SK-N-DZ (cell line): ENCODE measurements around the gene ZBTB7C.
A peak's percentile ranks its signal among the peaks of the same experiment; 100 is the strongest.

Experiments
- DNase-seq: peaks from one replicate; pipeline ENCODE4 v3.0.0-alpha.2; 2015; ENCODE audit warnings: low spot score

ZBTB7C gene

GRCh38 chr18:48003426-48004349 is 405.5 kb downstream of the ZBTB7C start:
- no peak for DNase-seq

GRCh38 chr18:48002933-48003365 is 406.2 kb downstream of the ZBTB7C start:
- no peak for DNase-seq

GRCh38 chr18:48000701-48001100 is 408.5 kb downstream of the ZBTB7C start:
- DNase-seq, result no peak

GRCh38 chr18:47999801-48000248 is 409.4 kb downstream of the ZBTB7C start:
- DNase-seq, result no peak

- DNase-seq, result no peak
These were observed 411.8 kb downstream of the ZBTB7C start for GRCh38 chr18:47997338-47997780.

GRCh38 chr18:47996091-47996541 is 413.1 kb downstream of the ZBTB7C start:
- no peak for DNase-seq

- no peak for DNase-seq
These were observed 413.5 kb downstream of the ZBTB7C start for GRCh38 chr18:47995654-47996053.

GRCh38 chr18:47993409-47993808 is 415.8 kb downstream of the ZBTB7C start:
- no peak for DNase-seq

- no peak for DNase-seq
These were observed 416.2 kb downstream of the ZBTB7C start for GRCh38 chr18:47992976-47993375.

GRCh38 chr18:47992266-47992665 is 416.9 kb downstream of the ZBTB7C start:
- no peak for DNase-seq

- no peak for DNase-seq
These were observed 418.2 kb downstream of the ZBTB7C start for GRCh38 chr18:47990981-47991380.

- no peak for DNase-seq
These were observed 421.8 kb downstream of the ZBTB7C start for GRCh38 chr18:47987388-47987699.

GRCh38 chr18:47986620-47987387 is 422.4 kb downstream of the ZBTB7C start:
- DNase-seq, result no peak

GRCh38 chr18:47985866-47986265 is 423.3 kb downstream of the ZBTB7C start:
- no peak for DNase-seq

- no peak for DNase-seq
These were observed 424.2 kb downstream of the ZBTB7C start for GRCh38 chr18:47984991-47985390.

- DNase-seq, result peak; percentile 50
These were observed 425.2 kb downstream of the ZBTB7C start for GRCh38 chr18:47983946-47984345.

GRCh38 chr18:47983055-47983454 is 426.1 kb downstream of the ZBTB7C start:
- DNase-seq, result no peak

- DNase-seq, result no peak
These were observed 427.4 kb downstream of the ZBTB7C start for GRCh38 chr18:47981830-47982229.

GRCh38 chr18:47981320-47981719 is 427.9 kb downstream of the ZBTB7C start:
- DNase-seq, result no peak

GRCh38 chr18:47979611-47980200 is 429.5 kb downstream of the ZBTB7C start:
- no peak for DNase-seq

GRCh38 chr18:47978603-47979002 is 430.6 kb downstream of the ZBTB7C start:
- DNase-seq, result no peak

- no peak for DNase-seq
These were observed 431.0 kb downstream of the ZBTB7C start for GRCh38 chr18:47978141-47978540.
